SU-DHL-6 (cell line): ENCODE data around the gene SNX11.

Source experiments
- H2AFZ ChIP-seq: fragments of 200-600 bp; sonication (generic); 2 replicates; pipeline ENCODE4 v1.6.1; 2014; ENCODE audit warnings: low read depth, mild to moderate bottlenecking, moderate library complexity, mixed read lengths, antibody characterized with exemption, low read length; ENCODE audit not compliant: severe bottlenecking
- H3F3A ChIP-seq: fragments of 200-600 bp; shearing (Covaris generic); 2 replicates; pipeline ENCODE4 v1.6.0; 2016; ENCODE audit warnings: antibody characterized with exemption, mild to moderate bottlenecking; ENCODE audit not compliant: insufficient read depth
- H3K27ac ChIP-seq: fragments of 200-600 bp; sonication (generic); 2 replicates; pipeline ENCODE4 v1.5.1; 2016; ENCODE audit warnings: low read depth, mild to moderate bottlenecking, low read length, moderate library complexity, mixed read lengths
- H3K27me3 ChIP-seq: fragments of 200-600 bp; sonication (generic), shearing (Covaris generic); 2 replicates; pipeline ENCODE4 v1.6.0; 2014; ENCODE audit warnings: mild to moderate bottlenecking, low read length
- H3K36me3 ChIP-seq: fragments of 200-600 bp; sonication (generic); 2 replicates; pipeline ENCODE4 v1.6.1; 2014; ENCODE audit warnings: mild to moderate bottlenecking, low read length, mixed read lengths
- H3K4me2 ChIP-seq: fragments of 300-600, 200-600 bp; shearing (Covaris generic), sonication (generic); 2 replicates; pipeline ENCODE4 v1.6.0; 2014; ENCODE audit warnings: low read length, low read depth, mild to moderate bottlenecking; ENCODE audit not compliant: poor library complexity, severe bottlenecking
- H3K4me3 ChIP-seq: fragments of 200-600 bp; sonication (generic); 2 replicates; pipeline ENCODE4 v1.5.1; 2014; ENCODE audit warnings: antibody characterized with exemption, low read length, mild to moderate bottlenecking, mixed read lengths; ENCODE audit not compliant: insufficient read depth, poor library complexity, severe bottlenecking
- H3K79me2 ChIP-seq: fragments of 200-600 bp; sonication (generic); 2 replicates; pipeline ENCODE4 v1.6.1; 2014; ENCODE audit warnings: mild to moderate bottlenecking, low read length, moderate library complexity; ENCODE audit not compliant: insufficient read depth
- H3K9ac ChIP-seq: fragments of 200-600 bp; sonication (generic); 2 replicates; pipeline ENCODE4 v1.7.0; 2014; ENCODE audit warnings: mild to moderate bottlenecking, low read length
- H3K9me2 ChIP-seq: fragments of 200-600 bp; sonication (generic); replicated peaks from 2 replicates; pipeline ENCODE4 v1.6.1; 2014; ENCODE audit warnings: low read length; ENCODE audit not compliant: insufficient read depth
- H3K9me3 ChIP-seq: fragments of 200-600 bp; sonication (generic); 2 replicates; pipeline ENCODE4 v1.6.1; 2014; ENCODE audit warnings: low read length, mixed read lengths; ENCODE audit not compliant: insufficient read depth
- H4K20me1 ChIP-seq: fragments of 200-600 bp; sonication (generic); 2 replicates; pipeline ENCODE4 v1.6.1; 2014; ENCODE audit warnings: low read depth, mild to moderate bottlenecking, antibody characterized with exemption, low read length, moderate library complexity, mixed read lengths
- CTCF ChIP-seq: fragments of 200-600 bp; sonication (generic); IDR thresholded peaks from one replicate; pipeline ENCODE4 v1.5.1; 2017; ENCODE audit warnings: antibody characterized with exemption, mild to moderate bottlenecking, low read length, moderate library complexity; ENCODE audit not compliant: insufficient read depth, poor library complexity, severe bottlenecking
- EZH2phosphoT487 ChIP-seq: fragments of 200-600 bp; sonication (generic), shearing (Covaris generic); conservative IDR thresholded peaks from 2 replicates; pipeline ENCODE4 v1.6.1; 2018; ENCODE audit warnings: mild to moderate bottlenecking, antibody characterized with exemption, low read length, moderate library complexity, mixed read lengths

The SNX11 gene

GRCh38 chr17:48123776-48124388 lies 16.3 kb downstream of the SNX11 start:
- no peak overlapping the region for H3K4me3 ChIP-seq
- H3K27me3 ChIP-seq = no peaks in the 10 kb centered on the region
- H4K20me1 ChIP-seq = no peaks in the 10 kb centered on the region
- H3K27ac ChIP-seq = no peak overlapping the region
- H3K4me2 ChIP-seq = no peak overlapping the region
- no peaks in the 10 kb centered on the region for H3K9me3 ChIP-seq
- no peaks in the 10 kb centered on the region for H3K79me2 ChIP-seq
- H3F3A ChIP-seq = no peaks in the 10 kb centered on the region
- no peak overlapping the region for H2AFZ ChIP-seq
- no peak overlapping the region for H3K9ac ChIP-seq
- H3K36me3 ChIP-seq = no peaks in the 10 kb centered on the region
- no peaks in the 10 kb centered on the region for H3K9me2 ChIP-seq
- TF ChIP-seq CTCF (no peak), EZH2phosphoT487 (no peak)

GRCh38 chr17:48125829-48126531 lies 18.4 kb downstream of the SNX11 start:
- H3K27ac ChIP-seq = no peak overlapping the region
- H3K4me3 ChIP-seq = no peak overlapping the region

GRCh38 chr17:48126532-48126850 lies 18.9 kb downstream of the SNX11 start:
- TF ChIP-seq EZH2phosphoT487 (no peak), CTCF (no peak)

More at GRCh38 chr17:48125829-48126531, 18.4 kb downstream of the SNX11 start:
- Histone ChIP-seq H3F3A (no peaks in the 10 kb centered on the region), H3K9ac (no peak overlapping the region), H3K27me3 (no peaks in the 10 kb centered on the region), H3K79me2 (no peaks in the 10 kb centered on the region), H3K9me2 (no peaks in the 10 kb centered on the region), H3K9me3 (no peaks in the 10 kb centered on the region), H2AFZ (no peak overlapping the region), H4K20me1 (no peaks in the 10 kb centered on the region), H3K36me3 (no peaks in the 10 kb centered on the region), H3K4me2 (no peak overlapping the region)
- TF ChIP-seq EZH2phosphoT487 = no peak
- TF ChIP-seq CTCF = no peak

More at GRCh38 chr17:48126532-48126850, 18.9 kb downstream of the SNX11 start:
- Histone ChIP-seq H3K79me2 (no peaks in the 10 kb centered on the region), H3F3A (no peaks in the 10 kb centered on the region), H3K9ac (no peak overlapping the region), H2AFZ (no peak overlapping the region), H4K20me1 (no peaks in the 10 kb centered on the region), H3K9me2 (no peaks in the 10 kb centered on the region), H3K4me2 (no peak overlapping the region), H3K27ac (no peak overlapping the region), H3K27me3 (no peaks in the 10 kb centered on the region), H3K9me3 (no peaks in the 10 kb centered on the region), H3K4me3 (no peak overlapping the region), H3K36me3 (no peaks in the 10 kb centered on the region)
